ENCODE results near the gene VKORC1. TPM values are rescaled to one million over a fixed set of nuclear protein-coding genes. Genes with fewer than 3 reads are reported as not detected.

The VKORC1 gene
- total and polyA plus RNA-seq, 2 of the 8 experiments (the other 6 are each of a cell fraction or from before 2014, with no cell fraction given), result 84.1 to 483 TPM

GRCh38 chr16:31080035-31080629, 14.5 kb downstream of the VKORC1 start:
- H3K4me3 ChIP-seq (ENCODE audit: extremely low read depth in 1 of 4, insufficient read depth in 2 of 4, low read depth in 3 of 4, low read length in 4 of 4), result no peak overlapping the region
- H3K9me3 ChIP-seq (ENCODE audit: insufficient read depth in 2 of 2, low read depth in 1 of 2, low read length in 1 of 2), result no peaks in the 10 kb centered on the region
- no peak overlapping the region for H2AFZ ChIP-seq (ENCODE audit: low read length)
- H3K23ac ChIP-seq (ENCODE audit: insufficient read length), result no peak overlapping the region
- 97% methylated on average over 38 of the region's 40 CpGs; no CpG with 5 or more reads in 1 of the 2 experiments for WGBS, 2 experiments (ENCODE audit: extremely low coverage in 1 of 2, insufficient coverage in 1 of 2, insufficient read length in 1 of 2, insufficient replicate concordance in 2 of 2, low coverage in 1 of 2, low lambda C conversion rate in 2 of 2, missing lambda C conversion rate in 1 of 2)
- POLR2A ChIA-PET (ENCODE audit: partially characterized antibody), result interaction anchor here (0.7 to 4.9 kb wide), 7 partner anchors 13 to 117 kb away, joined by 3 to 26 read pairs (median 3); partner anchors contain the start of gene VKORC1
- FAIRE-seq (no peak), DNase-seq (ENCODE audit: low read depth in 1 of 2, low spot score in 2 of 2) (no peak)
- H3K18ac ChIP-seq (ENCODE audit: extremely low read depth, low read length), result no peak overlapping the region
- peaks cover 0 to 34% of the 10 kb centered on the region in 2 experiments; a peak in 2 of 4 replicates for H3K79me2 ChIP-seq (ENCODE audit: control insufficient read depth in 1 of 2, insufficient read depth in 2 of 2, low read length in 2 of 2)
- no peak overlapping the region for H3K4ac ChIP-seq (replicated peaks; ENCODE audit: insufficient read length, low read depth, low read length)
- no peak overlapping the region for H2BK15ac ChIP-seq (ENCODE audit: low read length)
- CTCF ChIA-PET (ENCODE audit: partially characterized antibody), result interaction anchor here (0.6 to 2.1 kb wide), 8 partner anchors 9 to 629 kb away, joined by 3 to 14 read pairs (median 4); partner anchors contain the start of genes BCKDK and PRSS53
- no peak overlapping the region for H3K9ac ChIP-seq (replicated peaks in 1 of 4; ENCODE audit: extremely low read depth in 1 of 4, low read depth in 3 of 4, low read length in 3 of 4)
- H3K14ac ChIP-seq (ENCODE audit: insufficient read length), result no peak overlapping the region
- H3K79me1 ChIP-seq (ENCODE audit: low read depth, low read length), result peaks cover 4% of the 10 kb centered on the region
- no peak overlapping the region for H4K5ac ChIP-seq (ENCODE audit: insufficient read length, low read depth, low read length)
- H3K56ac ChIP-seq (replicated peaks; ENCODE audit: insufficient read length, low read depth, low read length), result no peak overlapping the region
- H2BK12ac ChIP-seq (ENCODE audit: low read depth, low read length), result no peak overlapping the region
- H3K23me2 ChIP-seq (ENCODE audit: low read depth, low read length), result no peaks in the 10 kb centered on the region
- H3K27me3 ChIP-seq (replicated peaks in 1 of 4; ENCODE audit: control insufficient read depth in 3 of 4, extremely low read depth in 1 of 4, insufficient read depth in 3 of 4, low read length in 3 of 4), result no peaks in the 10 kb centered on the region
- H3K36me3 ChIP-seq (ENCODE audit: control insufficient read depth in 2 of 4, insufficient read depth in 4 of 4, low read length in 3 of 4), result peaks cover 5 to 50% (median 30%) of the 10 kb centered on the region in 4 experiments; a peak in 7 of 8 replicates
- H2AK5ac ChIP-seq (ENCODE audit: low read depth, low read length), result no peak overlapping the region
- no peak overlapping the region for H2BK20ac ChIP-seq (ENCODE audit: low read length)
- no peak overlapping the region for H4K8ac ChIP-seq (ENCODE audit: extremely low read depth, insufficient read depth, low read length)
- H2BK120ac ChIP-seq (replicated peaks; ENCODE audit: low read depth, low read length), result no peak overlapping the region
- H3K4me1 ChIP-seq (replicated peaks in 1 of 4; ENCODE audit: control insufficient read depth in 3 of 4, insufficient read depth in 4 of 4, low read length in 3 of 4), result no peaks in the 10 kb centered on the region
- H3K4me2 ChIP-seq (ENCODE audit: insufficient read depth in 1 of 2, low read depth in 2 of 2, low read length in 2 of 2), result no peak overlapping the region
- H4K20me1 ChIP-seq (replicated peaks in 1 of 2; ENCODE audit: control insufficient read depth in 1 of 2, insufficient read depth in 2 of 2, low read length in 2 of 2), result peaks cover 9 to 36% of the 10 kb centered on the region in 2 experiments
- H3K27ac ChIP-seq (ENCODE audit: low read depth, low read length), result no peak overlapping the region
- no peak overlapping the region for H4K91ac ChIP-seq (replicated peaks; ENCODE audit: insufficient read length, low read length)
- no peak overlapping the region for H2BK5ac ChIP-seq (ENCODE audit: low read depth, low read length)
- TF ChIP-seq CHD2 (IDR thresholded peaks at IDR 0.05; ENCODE audit: low read length) (no peak), GABPA (IDR thresholded peaks at IDR 0.05; ENCODE audit: borderline replicate concordance, insufficient read depth, low read length) (no peak), EZH2 (IDR thresholded peaks at IDR 0.05; ENCODE audit: low read depth, low read length, severe bottlenecking) (no peak), USF2 (IDR thresholded peaks at IDR 0.05; ENCODE audit: low read length) (no peak), POU5F1 (IDR thresholded peaks at IDR 0.05; ENCODE audit: low read depth, low read length) (no peak), SAP30 (IDR thresholded peaks at IDR 0.05; ENCODE audit: insufficient read depth, insufficient replicate concordance, low read length) (no peak), EP300 (IDR thresholded peaks at IDR 0.05; ENCODE audit: borderline replicate concordance in 1 of 2, low read depth in 2 of 2, low read length in 2 of 2) (no peak), TEAD4 (IDR thresholded peaks at IDR 0.05; ENCODE audit: low read depth, low read length) (no peak), EGR1 (IDR thresholded peaks at IDR 0.05; ENCODE audit: borderline replicate concordance, low read depth, low read length) (no peak), RNF2 (IDR thresholded peaks at IDR 0.05; ENCODE audit: borderline replicate concordance, low read depth, low read length, missing control alignments, poor library complexity, severe bottlenecking) (no peak)
